Ureter (tissue), 1 donor: ENCODE data around the gene TRNP1. TPM values are rescaled to one million over a fixed set of nuclear protein-coding genes. Genes with fewer than 3 reads are reported as not detected.
A peak's percentile ranks its signal among the peaks of the same experiment; 100 is the strongest.

Experiments
- DNase-seq: peaks from one replicate; pipeline ENCODE4 v3.0.0-alpha.2; 2020; ENCODE audit warnings: low spot score
- total RNA-seq: library from RNA; stranded (reverse); gene quantifications from one replicate; pipeline ENCODE4 v1.2.4, GENCODE V29; 2023
- donor health status: DM: yes; HTN: yes; CAD: no.

TRNP1 gene
- total RNA-seq, 1 donor from 2014 or later, result 46.6 TPM

DNA sequence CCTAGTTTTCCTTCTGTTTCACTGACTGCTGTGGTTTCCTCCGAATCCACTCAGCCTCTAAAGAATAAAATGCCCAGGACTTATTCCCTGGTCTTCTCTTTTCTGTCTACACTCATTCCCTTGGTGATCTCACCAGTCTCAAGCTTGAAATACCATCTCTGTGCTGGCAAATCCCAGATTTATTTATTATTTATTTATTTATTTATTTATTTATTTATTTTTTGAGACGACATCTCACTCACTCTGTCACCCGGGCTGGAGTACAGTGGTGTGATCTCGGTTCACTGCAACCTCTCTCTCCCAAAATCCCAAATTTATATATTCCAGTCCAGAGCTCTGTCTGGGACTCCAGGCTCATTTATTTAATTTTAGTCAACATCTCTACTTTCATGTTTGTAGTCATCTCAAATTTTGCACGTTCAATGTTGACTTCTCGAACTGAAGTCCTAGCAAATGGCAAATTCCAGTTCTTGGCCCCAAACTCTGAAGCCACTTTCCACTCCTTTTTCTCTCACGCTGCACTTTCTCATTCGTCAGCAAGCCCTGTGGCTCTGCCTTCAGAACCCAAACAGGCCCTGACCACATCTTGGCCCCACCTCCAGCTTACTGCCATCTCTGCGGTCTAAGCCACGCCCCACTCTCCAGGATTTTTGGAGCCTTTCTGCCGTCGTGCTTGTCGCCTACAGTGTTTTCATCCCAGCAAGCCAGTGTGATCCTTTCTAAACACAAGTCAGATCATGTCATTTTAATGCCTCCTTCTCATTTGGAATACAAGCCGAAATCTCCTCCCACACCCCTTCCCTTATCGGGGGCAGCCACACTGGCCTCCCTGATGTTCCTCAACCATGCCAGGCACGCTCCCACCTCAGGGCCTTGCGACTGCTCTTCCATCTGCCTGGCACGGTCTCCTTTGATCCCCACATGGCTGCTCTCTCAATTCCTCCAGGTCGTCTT lies 33.4 kb downstream of the TRNP1 start:
- DNase-seq, result peak; percentile 74

GRCh38 chr1:27027575-27028250 lies 34.2 kb downstream of the TRNP1 start:
- no peak for DNase-seq

DNA sequence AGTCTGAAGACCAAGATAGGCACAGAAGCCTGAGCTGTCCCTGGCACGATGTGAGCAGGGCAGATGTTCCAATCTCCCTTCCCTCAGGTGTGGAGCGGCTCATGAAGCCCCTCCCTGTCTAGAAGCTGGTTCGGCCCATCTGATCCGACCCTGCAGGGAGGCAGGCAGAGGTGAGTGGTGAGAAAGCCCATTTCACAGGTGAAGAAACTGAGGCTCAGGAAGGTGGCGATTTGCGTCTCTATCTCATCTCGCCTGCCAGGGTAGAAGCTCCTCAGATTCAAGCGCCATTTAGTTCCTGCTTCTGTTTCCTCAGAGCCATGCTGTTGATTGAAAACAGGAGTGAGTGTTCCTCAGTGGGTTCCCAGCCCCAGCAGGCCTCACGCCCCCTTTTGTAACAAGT lies 36.0 kb downstream of the TRNP1 start:
- DNase-seq, result no peak

- DNase-seq, result peak; percentile 82
Measured at GRCh38 chr1:27031235-27032118, 38.0 kb downstream of the TRNP1 start.

DNA sequence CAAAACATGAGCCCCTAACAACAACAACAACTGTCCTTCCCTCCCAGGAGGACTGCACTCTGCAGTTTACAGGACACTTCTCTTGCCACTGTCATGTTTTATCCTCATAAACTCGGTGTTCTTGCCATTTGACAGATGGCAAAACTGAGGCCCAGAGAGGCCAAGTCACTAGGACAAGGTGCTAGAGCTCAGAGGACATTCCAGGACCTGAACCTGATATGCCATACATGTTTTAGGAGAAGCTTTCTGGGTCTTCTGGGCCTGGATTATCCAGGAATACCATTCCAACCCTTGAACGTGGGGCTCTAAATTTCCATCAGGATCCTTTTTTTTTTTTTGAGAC lies 38.6 kb downstream of the TRNP1 start:
- no peak for DNase-seq

- DNase-seq, result no peak
Measured at GRCh38 chr1:27033043-27033746, 39.7 kb downstream of the TRNP1 start.

DNA sequence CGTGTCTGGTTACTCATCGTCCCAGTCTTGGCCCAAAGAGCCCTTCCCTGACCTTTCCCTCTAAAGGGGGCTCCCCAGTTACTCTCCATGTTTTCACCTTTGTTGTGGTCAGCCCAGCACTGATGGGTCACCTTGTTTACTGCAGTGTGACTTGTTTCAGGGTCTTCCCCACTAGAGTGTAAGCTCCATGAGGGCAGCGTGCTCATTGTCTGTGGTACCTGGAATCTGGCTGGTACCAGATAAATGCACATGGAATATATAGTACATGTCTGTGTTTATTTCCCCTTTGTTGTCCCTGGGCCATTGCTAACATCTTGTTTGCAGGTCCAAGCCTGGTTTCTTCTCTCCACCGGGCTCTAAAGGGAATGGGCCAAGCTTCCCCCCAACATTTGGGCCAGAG lies 41.9 kb downstream of the TRNP1 start:
- no peak for DNase-seq

GRCh38 chr1:27036718-27037117 lies 43.2 kb downstream of the TRNP1 start:
- DNase-seq, result no peak

DNA sequence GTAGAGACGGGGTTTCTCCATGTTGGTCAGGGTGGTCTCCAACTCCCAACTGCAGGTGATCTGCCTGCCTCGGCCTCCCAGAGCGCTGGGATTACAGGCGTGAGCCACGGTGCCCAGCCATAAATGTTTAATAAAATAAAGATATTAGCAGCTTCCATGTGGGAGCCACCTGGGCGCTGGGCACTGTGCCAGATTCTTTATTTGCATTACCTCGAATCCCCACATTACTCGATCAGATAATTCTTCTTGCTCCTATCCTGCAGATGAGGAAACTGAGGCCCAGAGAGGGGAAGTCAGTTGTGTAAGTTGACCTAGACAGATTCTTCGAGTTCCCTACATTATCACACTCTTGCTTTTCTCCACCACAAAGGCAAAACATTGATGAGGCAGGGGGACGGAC lies 44.0 kb downstream of the TRNP1 start:
- DNase-seq, result no peak

- DNase-seq, result no peak
Measured at GRCh38 chr1:27038020-27038419, 44.5 kb downstream of the TRNP1 start.

- no peak for DNase-seq
Measured at GRCh38 chr1:27042670-27043069, 49.2 kb downstream of the TRNP1 start.

GRCh38 chr1:27044613-27045151 lies 51.2 kb downstream of the TRNP1 start:
- DNase-seq, result peak; percentile 92

- peak; percentile 75 for DNase-seq
Measured at GRCh38 chr1:27045973-27046558, 52.6 kb downstream of the TRNP1 start.

GRCh38 chr1:27047914-27048313 lies 54.4 kb downstream of the TRNP1 start:
- no peak for DNase-seq

GRCh38 chr1:27049100-27049499 lies 55.6 kb downstream of the TRNP1 start:
- DNase-seq, result no peak

GRCh38 chr1:27049607-27050006 lies 56.1 kb downstream of the TRNP1 start:
- no peak for DNase-seq

Other genes with a start within 250 kb of the TRNP1 start
- 17.0 TPM for gene PIGV, start 205.7 kb upstream of the TRNP1 start, total RNA-seq
- gene ZDHHC18, start 167.0 kb upstream of the TRNP1 start, total RNA-seq, result 21.0 TPM
- 93.7 TPM for gene SFN, start 130.5 kb upstream of the TRNP1 start, total RNA-seq
- 47.3 TPM for gene GPN2, start 103.4 kb upstream of the TRNP1 start, total RNA-seq
- gene GPATCH3, start 93.2 kb upstream of the TRNP1 start, total RNA-seq, result 9.0 TPM
- gene NR0B2, start 79.7 kb upstream of the TRNP1 start, total RNA-seq, result not detected
- gene NUDC, start 71.9 kb upstream of the TRNP1 start, total RNA-seq, result 56.1 TPM
- gene KDF1, start 33.2 kb upstream of the TRNP1 start, total RNA-seq, result 15.7 TPM
- 10.2 TPM for gene TENT5B, start 19.2 kb downstream of the TRNP1 start, total RNA-seq
- gene SLC9A1, start 161.4 kb downstream of the TRNP1 start, total RNA-seq, result 79.4 TPM
- gene WDTC1, start 240.9 kb downstream of the TRNP1 start, total RNA-seq, result 30.3 TPM